GM12891 (cell line): Measurements from ENCODE around the gene ASB4.

Source experiments
- PAX5 ChIP-seq: IDR thresholded peaks from 2 replicates; pipeline ENCODE4 v1.6.1; 2011; ENCODE audit warnings: low read length, moderate library complexity, mild to moderate bottlenecking; ENCODE audit not compliant: insufficient read depth, severe bottlenecking
- POLR2A ChIP-seq: IDR thresholded peaks from 2 replicates; pipeline ENCODE4 v1.6.1; 2011; ENCODE audit warnings: low read depth, low read length, control low read depth
- POLR2AphosphoS5 ChIP-seq: IDR thresholded peaks from 2 replicates; pipeline ENCODE4 v1.6.1; 2011; ENCODE audit warnings: low read depth, low read length, control low read depth
- POU2F2 ChIP-seq: IDR thresholded peaks from 2 replicates; pipeline ENCODE4 v1.6.1; 2011; ENCODE audit warnings: low read depth, mild to moderate bottlenecking, control low read depth, low read length, moderate library complexity
- SPI1 ChIP-seq: IDR thresholded peaks from 2 replicates; pipeline ENCODE4 v1.6.1; 2011; ENCODE audit warnings: low read depth, low read length, control low read depth

DNA sequence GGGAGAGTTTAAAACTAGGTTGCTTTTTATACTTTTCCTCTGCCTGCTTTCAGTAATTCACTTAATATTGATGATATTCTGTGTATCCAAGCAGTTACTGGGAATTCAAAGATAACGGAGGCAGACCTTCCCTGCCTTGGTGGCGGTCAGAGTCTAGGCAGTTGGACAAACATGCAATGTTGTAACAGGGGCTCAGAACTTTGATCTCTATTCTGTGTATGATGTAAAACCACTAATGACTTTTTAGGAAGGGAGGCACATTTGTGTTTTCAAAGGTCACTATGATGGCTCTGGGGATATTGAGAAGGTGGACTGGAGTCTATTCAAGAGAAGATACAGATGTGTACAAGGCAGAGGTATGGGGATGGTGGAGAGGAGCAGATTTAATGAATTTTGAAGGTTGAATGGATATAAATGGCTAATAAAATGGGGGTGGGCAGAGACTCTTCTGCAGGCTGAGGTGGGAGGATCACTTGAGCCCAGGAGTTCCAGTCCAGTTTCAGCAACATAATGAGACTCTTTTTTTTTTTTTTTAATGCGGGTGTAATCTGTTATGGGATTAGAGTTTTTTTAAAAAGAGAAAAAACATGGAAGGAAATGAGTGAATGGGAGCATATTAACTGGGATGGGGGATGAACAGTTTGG is 45.2 kb upstream of the ASB4 start:
- TF ChIP-seq POLR2AphosphoS5 = no peak
- TF ChIP-seq POLR2A = no peak
- no peak for TF ChIP-seq SPI1
- TF ChIP-seq POU2F2 = no peak
- no peak for TF ChIP-seq PAX5
